GM12891 (cell line): Measurements from ENCODE around the gene FFAR1.

Experiments used
- POLR2A ChIP-seq: IDR thresholded peaks from 2 replicates; pipeline ENCODE4 v1.6.1; 2011; ENCODE audit warnings: low read depth, low read length, control low read depth
- POLR2AphosphoS5 ChIP-seq: IDR thresholded peaks from 2 replicates; pipeline ENCODE4 v1.6.1; 2011; ENCODE audit warnings: low read depth, low read length, control low read depth
- TAF1 ChIP-seq: IDR thresholded peaks from 2 replicates; pipeline ENCODE4 v1.6.1; 2011; ENCODE audit warnings: low read depth, low read length, control low read depth

DNA sequence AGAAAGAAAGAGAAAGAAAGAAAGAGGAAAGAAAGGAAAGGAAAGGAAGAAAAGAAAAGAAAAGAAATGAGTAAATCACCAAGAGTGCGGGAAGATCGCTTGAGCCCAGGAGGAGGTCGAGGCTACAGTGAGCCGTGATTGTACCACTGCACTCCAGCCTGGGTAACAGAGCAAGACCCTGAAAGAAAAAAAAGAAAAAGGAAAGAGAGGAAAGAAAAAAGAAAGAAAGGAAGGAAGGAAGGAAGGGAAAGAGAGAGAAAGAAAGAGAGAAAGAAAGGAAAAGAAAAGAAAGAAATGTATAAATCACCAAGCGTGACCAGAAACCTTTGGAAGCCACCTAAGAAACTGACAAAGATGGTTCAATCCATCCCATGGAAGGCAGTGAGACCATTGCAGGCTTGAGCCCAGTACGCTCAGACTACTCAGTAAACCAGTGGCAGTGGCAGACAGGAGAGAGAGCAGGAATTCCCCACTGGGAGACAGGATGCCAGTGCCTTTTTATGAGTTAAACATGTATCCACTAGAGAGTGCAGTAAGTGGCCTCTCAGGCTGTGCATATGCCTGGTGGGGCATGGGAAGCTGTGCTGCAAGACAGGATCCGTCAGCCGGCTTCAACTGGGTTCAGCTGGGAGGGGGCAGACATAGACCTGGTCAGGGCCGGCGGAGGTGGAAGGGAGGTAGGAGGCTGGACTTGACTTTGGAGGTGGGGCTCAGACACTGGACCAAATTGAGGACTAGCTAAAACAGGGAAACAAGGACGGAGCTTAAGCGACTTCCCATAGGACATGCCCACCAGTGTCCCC is 28.0 kb downstream of the FFAR1 start:
- TF ChIP-seq POLR2A (no peak), TAF1 (no peak), POLR2AphosphoS5 (no peak)
